Right lung (tissue), 5 donors: ENCODE results near the gene C19orf47. TPM values are rescaled to one million over a fixed set of nuclear protein-coding genes. Genes with fewer than 3 reads are reported as not detected.
"Not testable (repeated sequence)": the region's sequence is repeated elsewhere in the genome, so short reads cannot be mapped to it uniquely, and the experiment has no call there.

Experiments
- DNase-seq, 2 donors: peaks; one replicate each; pipeline ENCODE4 v3.0.0-alpha.2; 2013
- polyA plus RNA-seq, 5 donors: library from polyadenylated mRNA; unstranded; fragments of 120-200 nt; gene quantifications; one replicate each; pipeline versions ENCODE4 v1.2.1 to v1.2.3, GENCODE V29; 2013; ENCODE audit warnings: inconsistent platforms in 1 of 5, low replicate concordance in 1 of 5; ENCODE audit not compliant: insufficient read length in 5 of 5, insufficient read depth in 1 of 5

Gene C19orf47
- polyA plus RNA-seq, 5 donors, result 10.1 to 19.1 (median 10.9) TPM

DNA sequence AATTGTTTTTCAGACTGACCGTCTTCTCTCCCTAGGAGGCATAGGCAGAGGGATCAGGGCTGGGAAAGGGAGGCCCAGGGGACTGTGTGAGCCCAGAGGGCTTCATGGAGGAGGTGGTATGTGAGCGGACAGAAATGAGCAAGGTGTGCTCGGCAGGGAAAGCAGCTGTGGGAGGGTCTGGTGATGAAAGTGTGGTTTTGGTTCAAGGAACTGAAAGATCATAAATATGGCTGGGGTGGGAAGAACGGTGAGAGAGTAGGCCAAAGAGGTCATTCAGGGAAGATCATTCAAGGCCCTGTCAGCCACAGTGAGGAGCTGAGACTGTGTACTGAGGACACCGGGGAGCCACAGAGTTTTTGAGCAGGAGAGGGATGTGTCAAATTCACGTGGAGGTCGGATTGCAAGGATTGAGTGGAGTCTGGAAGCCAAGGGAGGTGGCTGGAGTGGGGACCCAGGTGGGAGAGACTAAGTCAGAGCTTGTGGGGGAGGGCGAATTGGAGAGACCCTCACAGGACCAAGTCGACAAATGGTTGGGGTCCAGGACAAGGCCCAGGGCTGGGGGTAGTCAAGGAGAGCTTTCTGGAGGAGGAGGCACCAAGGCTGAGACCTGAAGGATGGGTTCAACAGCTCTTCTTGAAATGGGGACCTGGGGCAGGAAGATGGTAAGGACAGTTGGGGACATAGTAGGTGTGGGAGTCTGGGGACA lies 7.9 kb upstream of the C19orf47 start:
- DNase-seq, result no peak

DNA sequence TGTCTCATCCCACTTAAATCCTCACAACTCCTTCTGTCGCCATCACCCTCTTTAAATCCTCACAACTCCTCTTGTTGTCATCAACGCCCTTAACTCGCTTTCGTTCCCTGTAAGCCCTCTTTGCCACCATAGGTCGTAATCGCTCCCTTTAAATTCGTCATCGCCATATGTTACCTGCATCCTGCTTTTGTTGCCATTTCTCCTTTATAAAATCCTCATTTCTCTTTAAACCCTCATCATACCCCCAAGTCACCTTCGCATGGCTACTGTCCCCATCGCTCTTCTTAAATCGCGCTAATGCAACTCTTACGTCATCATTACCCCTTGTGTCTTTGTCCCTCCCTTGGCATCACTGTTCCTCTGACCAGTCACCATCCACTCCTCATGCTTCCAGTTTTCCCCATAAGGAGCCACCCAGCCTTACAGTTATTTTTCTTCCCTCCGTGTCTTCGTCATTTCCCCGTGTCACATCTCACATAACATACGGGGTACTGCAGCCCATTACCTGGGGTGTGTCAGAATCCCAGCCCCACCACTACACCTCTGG lies 837 bp upstream of the C19orf47 start:
- DNase-seq, result peak in 1 of 2 donors; percentile 29

DNA sequence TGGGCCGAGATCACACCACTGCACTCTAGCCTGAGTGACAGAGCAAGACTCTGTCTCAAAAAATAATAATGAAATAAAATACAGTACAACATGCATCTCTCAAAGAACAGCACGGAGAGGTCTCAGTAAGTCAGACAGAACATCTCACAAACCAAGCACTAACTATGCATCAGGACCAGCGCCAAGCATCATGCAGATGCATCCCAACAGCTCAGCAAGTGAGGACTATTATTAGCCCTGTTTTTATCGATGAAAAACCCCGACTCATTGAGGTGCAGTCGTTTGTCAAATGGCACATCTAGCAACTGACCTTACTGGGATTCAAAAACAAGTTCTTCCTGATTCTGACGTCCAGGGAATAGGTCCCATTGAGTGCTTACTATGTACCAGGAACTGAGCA lies 3.8 kb downstream of the C19orf47 start:
- no peak for DNase-seq

DNA sequence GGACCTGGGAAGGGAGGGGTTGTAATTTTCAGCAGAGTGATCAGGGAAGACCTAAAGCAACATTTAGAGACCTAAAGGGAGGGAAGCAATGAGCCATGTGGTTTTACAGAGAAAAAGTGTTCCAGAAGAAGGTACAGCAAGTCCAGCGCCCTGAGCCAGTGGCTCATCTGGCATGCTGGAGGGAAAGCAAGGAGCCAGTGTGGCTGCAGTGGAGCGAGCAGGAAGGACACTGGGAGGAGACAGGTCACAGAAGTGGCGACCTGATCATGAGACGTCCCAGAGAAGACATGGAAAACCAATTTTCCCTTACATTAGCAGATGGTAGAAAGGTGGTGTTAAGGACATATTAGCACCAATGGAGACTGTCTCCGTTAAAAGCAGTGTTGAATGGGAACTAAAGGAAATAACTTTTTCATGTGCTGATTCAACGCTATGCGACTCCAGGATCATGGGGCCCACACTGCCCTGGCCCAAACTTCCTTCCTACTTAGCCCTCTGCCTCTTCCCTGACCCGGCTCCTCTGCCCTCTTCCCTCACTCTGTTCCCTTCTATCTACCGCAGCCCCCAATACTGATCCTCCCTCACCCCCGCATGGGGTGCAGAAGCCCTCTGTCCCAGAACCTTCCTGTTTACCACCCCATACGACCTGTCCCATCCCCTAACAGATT lies 5.4 kb downstream of the C19orf47 start:
- no peak for DNase-seq

DNA sequence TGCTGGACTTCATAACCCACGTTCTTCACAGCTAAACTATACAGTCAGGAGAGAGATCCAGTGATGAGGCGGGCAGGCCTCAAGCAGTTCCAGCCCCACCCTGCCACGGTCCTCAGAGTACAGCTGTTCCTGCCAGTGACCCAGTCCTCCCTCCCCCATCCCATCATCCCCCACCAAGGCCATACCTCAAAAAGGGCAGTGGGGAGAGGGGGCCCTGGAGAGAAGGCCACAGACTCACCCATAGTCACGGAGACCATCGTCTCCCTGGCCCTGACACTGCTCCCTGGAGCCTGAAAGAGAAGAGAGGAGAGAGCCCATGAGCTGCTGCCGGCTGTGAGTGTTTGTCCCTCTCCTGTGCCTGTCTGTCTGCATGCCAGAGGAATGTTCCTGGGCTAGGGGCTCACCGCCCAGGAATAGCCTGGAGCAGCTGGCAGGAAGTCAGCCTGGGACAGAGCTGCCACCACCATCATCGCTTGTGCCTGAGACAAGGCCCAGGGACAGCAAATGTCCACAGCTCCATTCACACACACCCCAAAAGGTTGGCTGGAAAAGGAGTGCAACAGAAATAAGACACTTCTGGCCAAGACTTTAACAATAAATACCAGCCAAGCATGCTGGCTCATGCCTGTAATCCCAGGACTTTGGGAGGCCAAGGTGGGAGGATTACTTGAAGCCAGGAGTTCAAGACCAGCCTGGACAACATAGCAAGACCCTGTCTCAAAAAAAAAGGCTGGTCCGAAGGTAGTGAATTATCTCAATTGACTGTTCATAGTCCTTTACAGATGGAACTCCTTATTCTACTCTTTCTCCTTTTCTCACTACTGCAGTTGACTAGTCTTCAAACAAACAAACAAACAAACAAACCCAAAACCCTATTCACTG lies 6.4 kb downstream of the C19orf47 start:
- no peak for DNase-seq

DNA sequence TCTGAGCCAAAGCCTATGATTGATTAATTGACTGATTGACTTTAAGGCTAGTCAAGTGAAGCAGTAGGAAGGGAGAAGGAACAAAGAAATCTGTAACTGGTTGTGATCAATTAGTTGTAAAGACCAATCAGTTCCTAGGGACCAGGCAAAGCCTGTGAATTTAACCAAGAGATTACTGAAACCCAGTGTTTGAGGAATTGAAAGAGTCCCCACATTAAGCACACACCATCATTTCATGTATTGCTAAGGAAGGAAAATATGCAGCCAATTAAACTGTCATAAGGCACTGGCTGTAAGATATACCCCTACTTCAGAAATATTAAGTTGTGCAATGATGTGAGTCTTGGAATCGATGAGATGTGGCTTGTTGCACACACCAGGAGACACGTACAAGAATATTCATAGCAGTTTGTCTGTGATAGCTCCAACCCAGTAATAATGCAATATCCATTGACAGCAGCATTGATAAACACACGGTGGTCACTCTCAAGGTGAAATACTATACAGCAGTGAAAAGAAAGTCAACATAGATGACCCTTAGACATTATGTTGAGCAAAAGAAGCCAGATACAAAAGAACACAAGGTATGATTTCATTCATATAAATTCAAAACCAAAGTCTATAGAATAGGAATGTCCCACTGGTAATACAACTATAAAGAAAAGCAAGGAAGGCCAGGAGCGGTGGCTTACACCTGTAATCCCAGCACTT lies 9.0 kb downstream of the C19orf47 start:
- DNase-seq, result no peak

DNA sequence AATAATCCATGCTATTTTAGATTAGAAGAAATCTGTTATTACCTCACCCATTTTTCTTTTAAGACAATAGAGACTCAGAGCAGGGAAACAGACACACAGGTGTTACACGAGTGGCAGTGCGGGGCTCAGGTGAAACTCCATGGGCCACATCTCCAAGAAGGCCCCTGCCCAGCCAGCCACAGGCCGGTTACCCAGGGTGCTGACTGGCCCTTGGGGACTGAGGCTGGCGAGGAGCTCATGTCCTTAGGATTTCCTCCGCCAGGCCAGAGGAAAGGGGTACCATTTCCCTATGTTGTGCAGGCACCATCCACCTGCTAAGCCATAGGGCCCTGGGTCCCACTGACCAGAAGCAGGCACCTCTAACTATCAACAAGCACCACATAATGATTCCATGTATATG lies 10.6 kb downstream of the C19orf47 start:
- DNase-seq, result no peak

DNA sequence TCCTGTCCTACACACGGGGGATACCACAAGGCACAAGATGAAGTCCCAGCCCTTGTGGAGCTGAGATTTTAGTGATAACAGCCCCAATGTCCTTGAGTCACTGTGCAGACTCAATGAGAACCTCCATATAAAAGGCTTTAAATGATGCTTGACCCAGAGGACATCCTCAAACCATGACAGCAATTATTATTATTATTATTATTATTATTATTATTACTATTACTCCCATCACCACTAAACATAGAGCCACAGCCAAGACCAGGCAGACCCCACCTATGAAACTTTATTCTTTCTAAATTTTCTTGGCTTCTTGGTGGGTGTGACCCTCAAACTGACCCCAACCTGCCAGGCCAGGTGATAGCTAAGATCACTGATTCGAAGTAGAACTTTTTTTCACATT lies 11.1 kb downstream of the C19orf47 start:
- no peak for DNase-seq

DNA sequence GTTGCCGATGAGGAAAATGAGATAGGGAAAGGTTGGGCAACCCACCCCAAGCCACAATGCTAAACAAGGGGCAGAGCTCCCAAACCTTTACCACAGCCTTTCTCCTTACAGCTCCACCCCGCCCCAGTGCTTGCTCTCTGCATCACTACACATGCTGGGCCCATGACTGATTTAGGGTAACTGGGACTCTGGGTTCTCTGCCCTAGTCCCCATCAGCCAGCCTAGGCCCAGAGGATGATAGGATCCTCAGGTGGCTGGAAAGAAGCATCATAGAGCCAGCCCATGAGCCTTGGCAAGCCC lies 11.6 kb downstream of the C19orf47 start:
- no peak for DNase-seq

DNA sequence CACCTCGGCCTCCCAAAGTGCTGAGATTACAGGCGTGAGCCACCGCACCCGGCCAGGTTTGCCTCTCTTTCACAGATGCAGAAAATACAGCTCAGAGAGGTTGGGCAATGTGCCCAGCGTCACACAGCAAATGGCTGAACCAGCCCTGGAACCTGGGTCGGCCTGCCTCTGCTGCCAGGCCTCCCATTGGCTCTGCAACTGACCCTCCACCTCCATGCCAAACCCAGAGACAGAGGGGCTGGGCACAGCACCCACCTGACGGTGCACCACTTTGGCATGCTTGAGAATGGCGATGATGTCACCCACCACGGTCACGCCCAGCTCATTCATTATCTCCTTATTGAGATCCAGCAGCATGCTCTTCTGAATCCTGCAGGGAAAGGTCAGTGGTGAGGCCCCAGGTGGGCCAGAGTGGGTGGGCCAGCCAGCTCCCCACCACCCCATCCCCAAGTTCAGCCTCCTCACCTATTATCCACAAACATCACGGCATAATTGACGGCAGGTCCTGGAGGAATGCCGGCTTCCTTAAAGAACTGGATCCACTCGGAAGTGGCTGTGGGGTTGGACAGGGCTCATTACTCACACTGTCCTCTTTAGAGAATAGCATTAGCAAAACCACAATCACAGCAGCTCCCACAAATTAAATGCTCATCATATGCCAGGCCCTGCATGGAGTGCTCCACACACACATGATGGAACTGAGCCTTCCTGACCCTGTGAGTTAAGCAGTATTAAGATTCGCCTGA lies 12.2 kb downstream of the C19orf47 start:
- no peak for DNase-seq

DNA sequence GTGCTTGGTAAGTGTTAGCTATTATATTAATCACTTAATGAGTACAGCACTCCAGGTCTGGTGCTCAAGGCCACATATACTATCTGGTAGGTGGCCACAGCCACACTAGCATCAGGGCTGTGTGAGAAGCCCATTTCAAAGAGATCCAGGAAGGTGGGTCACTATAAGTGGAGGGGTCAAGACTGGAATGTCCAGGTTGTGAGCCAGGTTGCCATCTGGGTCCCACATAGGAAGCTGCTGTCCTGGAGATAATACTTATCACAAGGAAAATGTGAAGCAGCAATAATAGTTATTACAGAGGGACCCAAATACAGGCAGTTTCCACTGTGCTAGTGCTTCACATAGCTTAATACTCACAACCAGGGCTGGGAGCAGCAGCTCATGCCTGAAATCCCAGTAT lies 13.1 kb downstream of the C19orf47 start:
- no peak for DNase-seq

DNA sequence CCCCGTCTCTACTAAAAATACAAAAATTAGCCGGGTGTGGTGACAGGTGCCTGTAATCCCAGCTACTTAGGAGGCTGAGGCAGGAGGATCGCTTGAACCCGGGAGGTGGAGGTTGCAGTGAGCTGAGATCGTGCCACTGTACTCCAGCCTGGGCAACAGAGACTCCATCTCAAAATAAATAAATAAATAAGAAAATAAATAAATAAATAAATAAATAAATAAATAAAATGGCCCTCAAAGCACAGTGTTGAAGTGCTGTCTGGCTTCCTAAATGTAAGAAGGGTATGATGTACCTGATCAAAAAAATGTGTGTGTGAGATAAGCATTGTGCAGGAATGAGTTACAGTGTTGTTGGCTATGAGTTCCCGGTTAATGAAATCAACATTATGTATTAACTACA lies 15.1 kb downstream of the C19orf47 start:
- DNase-seq, result not testable (repeated sequence)

DNA sequence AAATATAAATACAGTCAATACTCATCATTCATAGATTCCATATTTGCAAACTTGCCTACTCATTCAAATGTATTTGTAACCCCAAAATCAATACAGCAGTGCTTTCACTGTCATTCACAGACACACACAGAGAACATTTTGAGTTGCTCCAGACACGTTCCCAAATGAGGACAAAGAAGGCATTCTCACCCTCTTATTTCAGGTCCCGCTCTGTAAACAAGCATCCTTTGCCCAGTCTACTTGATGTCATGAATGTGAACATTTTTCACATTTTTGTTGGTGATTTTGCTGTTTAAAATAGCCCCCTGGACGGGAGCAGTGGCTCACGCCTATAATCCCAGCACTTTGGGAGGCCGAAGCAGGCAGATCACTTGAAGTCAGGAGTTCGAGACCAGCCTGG lies 15.5 kb downstream of the C19orf47 start:
- DNase-seq, result no peak

DNA sequence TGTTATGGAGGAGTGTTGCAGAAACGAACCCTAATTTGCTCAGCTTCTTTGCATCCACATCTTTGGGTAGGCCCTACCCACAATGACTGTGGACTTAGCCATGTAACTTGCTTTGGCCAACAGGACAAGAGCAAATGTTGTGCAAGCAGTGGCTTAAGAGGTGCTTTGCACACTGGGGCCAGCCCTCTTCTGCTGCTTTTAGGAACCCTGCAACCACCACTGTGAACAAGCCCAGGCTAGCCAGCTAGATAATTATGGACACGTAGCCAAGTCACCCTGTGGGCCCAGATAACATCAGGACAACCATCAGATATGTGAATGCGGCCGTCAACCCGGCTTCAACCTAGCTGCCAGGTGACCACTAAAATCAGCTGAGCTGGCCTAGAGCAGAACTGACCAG lies 17.1 kb downstream of the C19orf47 start:
- no peak for DNase-seq

DNA sequence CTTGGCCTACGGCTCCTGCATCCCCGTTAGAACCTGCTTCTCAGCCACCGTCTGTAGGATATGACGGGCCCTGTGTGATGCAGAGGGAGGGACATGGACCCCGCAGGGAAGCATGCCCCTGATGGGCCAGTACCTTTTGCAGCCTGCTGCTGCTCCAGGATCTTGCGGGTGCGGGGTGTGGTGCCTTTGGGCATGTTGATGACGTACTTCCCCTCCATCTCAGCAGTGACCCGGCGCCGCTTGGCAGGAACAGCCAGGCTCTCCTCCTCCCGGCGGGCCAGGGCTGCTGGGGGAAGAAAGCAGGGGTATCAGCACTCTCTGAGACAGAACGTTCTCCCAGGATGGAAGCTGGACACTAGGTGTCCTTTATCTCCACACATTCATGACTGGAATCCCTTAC lies 22.0 kb downstream of the C19orf47 start:
- DNase-seq, result no peak

DNA sequence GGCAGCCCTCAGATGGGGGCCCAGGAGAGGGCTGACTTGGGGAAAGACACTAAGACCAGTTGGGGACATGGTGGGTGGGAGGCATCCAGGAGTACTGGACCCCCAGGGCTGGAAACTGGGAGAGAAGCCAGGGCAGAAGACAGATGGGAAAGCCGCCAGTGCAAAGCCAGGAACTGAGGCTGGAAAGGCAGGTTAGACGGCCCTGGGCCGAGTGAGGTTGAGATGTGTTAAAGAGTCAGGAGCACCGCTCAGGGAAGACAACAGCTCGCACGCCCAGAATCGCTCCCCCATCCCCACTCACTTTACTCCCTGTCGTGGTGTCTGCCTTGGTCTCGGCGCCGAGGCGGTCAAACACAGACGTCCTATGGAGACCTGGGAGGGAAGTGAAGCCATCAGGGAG lies 24.5 kb downstream of the C19orf47 start:
- DNase-seq, result no peak

DNA sequence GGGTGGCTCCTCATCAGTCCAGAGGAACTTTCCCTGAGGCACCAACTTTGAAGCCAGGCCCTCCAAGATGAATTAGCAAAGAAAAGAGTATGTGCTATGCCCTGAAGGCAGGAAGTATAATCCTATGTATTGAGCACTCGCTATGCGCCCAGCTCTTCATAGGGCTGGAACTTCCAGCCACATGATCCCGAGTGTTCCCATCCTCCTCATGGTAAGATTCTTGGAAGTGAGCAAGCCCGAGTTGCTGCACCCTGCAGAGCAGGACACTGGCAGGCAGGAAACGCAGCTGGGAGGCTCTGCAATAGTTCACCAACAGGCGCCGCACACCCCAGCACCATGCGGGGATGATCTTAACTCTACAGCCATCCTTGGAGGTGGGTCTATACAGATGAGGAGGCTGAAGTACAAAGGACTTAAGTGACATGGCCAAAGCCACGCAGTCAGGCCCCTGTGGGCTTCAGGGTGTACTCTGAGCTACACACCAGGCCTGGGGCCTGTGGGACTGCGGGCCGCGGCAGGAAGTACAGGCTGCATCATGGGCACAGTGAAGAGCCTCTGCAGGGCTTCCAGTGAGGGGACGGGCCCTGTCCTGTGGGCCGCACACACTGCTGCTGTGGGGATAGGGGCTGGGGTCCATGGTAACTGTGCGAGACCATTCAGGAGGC lies 25.1 kb downstream of the C19orf47 start:
- DNase-seq, result no peak

DNA sequence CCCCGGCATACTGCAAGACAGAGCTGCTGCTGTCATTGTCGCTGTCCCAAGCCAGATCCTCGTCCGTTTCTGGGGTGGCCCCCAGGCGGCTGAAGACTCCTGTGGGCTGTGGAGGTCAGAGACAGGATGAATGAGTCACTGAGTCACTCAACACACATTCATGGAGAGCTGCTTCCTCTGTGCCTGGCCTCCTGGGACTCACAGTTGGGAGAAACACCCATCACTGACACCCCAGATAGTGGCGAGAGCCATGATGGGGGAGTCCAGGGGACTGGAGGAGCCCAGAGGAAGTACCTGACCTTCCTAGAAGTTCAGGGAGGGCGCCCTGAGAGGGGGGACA lies 26.0 kb downstream of the C19orf47 start:
- DNase-seq, result no peak

DNA sequence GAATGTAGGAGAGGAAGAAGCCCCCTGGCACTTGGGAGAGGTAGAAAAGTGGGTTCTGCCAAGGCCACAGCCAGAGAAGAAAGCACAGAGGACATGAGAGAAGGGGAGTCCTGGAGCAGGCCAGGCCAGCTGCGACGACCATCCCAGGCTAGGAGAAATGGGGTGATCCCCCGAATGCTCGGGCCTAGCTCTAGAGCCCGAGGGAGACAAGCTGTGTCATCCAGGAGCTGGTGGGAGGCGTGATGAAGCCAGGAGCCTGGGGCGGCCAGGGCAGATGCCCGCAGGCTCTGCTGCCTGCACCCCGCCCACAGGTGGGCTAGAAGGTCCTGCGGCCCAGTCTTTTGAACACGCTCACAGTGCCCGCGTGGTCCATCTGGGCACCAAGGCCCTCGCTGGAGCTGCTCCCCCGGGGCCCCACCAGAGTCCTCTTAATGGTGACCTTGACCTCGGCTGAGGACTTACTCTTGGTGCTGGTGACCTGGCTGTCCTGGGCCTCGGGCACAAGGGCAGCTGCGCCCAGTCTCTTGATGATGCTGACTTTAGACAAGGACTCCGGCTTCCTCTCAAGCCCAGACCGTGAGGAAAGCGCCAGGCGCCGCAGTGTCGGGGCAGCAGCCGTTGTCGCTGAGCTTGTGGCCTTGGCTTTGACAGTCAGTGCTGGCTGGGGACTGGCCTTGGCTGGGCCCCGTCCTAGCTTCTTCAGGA lies 26.5 kb downstream of the C19orf47 start:
- no peak for DNase-seq

DNA sequence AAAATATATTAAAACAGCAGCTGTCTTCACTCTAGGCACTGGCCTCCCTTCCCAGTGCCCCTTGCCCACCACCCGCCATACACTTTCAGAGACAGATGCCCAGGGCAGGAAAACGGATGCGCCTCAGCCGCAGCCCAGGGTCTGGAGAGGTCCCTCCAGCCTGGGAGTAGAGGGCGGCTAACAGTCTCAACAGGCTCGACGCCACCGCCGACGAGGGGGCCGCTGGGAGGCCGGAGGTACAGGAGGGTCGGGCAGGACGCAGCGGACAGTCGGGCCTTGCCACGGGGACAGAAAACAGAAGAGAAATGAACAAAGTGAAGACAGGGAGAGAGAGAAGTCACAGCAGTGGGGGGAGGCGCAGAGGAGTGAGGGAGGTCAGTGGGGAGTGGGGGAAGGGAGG lies 27.1 kb downstream of the C19orf47 start:
- no peak for DNase-seq
